ENCODE results near the gene CCND1.

CCND1 gene

DNA sequence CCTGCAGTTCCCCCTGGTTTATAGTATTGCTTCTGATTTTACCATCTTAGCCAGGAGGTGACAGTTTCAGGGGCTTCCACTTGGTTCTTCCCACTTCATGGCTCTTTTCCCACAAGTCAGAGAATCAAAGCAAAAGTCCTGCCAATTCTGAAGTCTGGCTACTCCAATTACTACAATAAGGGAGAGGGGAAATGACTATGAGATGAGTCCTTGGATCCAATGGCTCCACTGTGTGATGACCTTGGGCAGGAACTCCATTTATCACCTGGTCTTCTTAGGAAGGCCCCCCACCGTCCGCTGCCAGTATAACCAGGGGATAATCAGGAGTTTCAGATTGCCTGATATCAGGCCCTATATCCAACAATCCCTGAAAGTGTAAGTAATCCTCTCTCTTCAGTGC lies 31.6 kb upstream of the CCND1 start:
- peaks cover 6% of the 10 kb centered on the region for H3K4me1 ChIP-seq (ENCODE audit: insufficient read depth, insufficient read length)
- no peaks in the 10 kb centered on the region for H3K27me3 ChIP-seq (ENCODE audit: insufficient read depth, insufficient read length)
- H3K9me3 ChIP-seq (ENCODE audit: insufficient read depth, low read length): peaks cover 22% of the 10 kb centered on the region; the same call in 1 of the 2 replicates
- H3K36me3 ChIP-seq (ENCODE audit: insufficient read depth, insufficient read length, low read length): no peaks in the 10 kb centered on the region
- TF ChIP-seq ZNF274 (IDR thresholded peaks at IDR 0.05; ENCODE audit: low read depth, low read length): no peak
- no peak for TF ChIP-seq SUZ12 (IDR thresholded peaks at IDR 0.05; ENCODE audit: extremely low read depth, insufficient read depth, insufficient read length)
- H3K9ac ChIP-seq (ENCODE audit: insufficient read length, low read depth): no peak overlapping the region
- no peak for DNase-seq (ENCODE audit: low read depth, low spot score)
- H3K4me3 ChIP-seq (ENCODE audit: insufficient read length, low read depth): no peak overlapping the region

DNA sequence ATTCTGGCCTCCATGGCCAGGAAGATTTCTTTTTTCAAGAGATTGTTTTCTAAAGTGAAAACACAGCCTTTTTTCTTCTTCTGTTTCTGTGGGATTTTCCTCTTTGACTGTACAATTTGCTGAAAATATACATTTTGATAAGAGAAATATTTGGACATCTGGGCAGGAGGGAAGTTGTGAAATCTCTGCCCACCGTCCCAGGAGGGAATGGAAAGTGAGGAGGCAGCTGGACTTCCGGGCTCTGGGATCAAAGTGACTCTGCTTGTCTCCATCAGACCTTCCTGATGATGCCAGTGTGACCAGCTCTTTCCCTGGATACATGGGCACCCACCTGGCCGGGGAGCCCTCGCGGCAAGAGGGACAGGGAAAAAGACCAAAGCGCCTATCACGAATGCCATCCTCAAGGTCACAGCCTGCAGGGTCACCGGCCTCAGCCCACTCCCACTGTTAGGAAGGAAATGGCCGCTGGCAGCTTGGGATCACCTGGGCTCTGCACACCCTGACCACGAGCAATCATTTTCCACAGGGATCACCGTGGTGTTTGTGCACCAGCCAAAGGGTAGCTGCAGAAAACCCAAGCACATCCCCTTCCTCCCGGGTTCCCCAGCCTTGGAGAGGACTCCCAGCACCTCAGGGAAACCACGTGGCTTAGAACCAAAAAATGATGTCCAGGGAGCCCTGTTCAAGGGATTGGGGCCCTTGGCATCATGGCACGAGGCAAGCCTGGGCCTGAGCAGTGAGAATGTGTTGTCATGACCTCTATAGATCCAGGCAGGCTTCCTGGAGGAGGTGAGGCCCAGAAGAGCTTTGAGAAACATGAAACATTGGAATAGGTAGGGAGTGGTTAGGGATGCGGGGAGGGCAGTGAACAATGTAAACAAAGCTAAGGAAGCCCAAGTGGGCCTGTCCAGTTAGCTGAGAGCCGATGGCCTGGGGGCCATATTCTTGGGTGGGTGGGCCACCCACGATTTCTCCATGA lies 29.1 kb upstream of the CCND1 start:
- DNase-seq (ENCODE audit: low read depth, low spot score): no peak
- no peaks in the 10 kb centered on the region for H3K27me3 ChIP-seq (ENCODE audit: insufficient read depth, insufficient read length)
- TF ChIP-seq ZNF274 (IDR thresholded peaks at IDR 0.05; ENCODE audit: low read depth, low read length): no peak
- TF ChIP-seq SUZ12 (IDR thresholded peaks at IDR 0.05; ENCODE audit: extremely low read depth, insufficient read depth, insufficient read length): no peak
- no peak for TF ChIP-seq YY1 (IDR thresholded peaks at IDR 0.05; ENCODE audit: insufficient read depth, insufficient read length)
- peaks cover 22% of the 10 kb centered on the region; the same call in 1 of the 2 replicates for H3K9me3 ChIP-seq (ENCODE audit: insufficient read depth, low read length)
- H3K9ac ChIP-seq (ENCODE audit: insufficient read length, low read depth): no peak overlapping the region
- peaks cover 6% of the 10 kb centered on the region for H3K4me1 ChIP-seq (ENCODE audit: insufficient read depth, insufficient read length)
- H3K4me3 ChIP-seq (ENCODE audit: insufficient read length, low read depth): no peak overlapping the region
- no peaks in the 10 kb centered on the region for H3K36me3 ChIP-seq (ENCODE audit: insufficient read depth, insufficient read length, low read length)

DNA sequence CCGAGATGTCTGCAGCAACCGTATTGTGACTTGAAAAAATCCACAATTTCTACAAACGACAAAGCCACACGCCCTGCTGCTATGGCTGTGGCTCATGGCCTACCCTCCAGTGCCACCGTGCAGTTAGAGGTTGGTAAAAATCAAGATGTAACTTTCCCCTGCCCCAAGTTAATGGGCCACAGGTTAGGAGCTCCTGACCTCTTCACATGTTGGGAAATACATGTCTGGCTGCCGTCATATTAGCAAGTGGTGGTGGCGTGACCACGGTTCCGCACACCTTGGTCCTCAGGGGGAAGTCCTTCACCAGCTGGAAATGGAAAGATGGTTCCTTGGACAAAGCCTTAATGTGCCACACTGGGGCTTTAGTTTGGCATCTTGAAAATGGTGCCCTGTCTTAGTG lies 27.4 kb upstream of the CCND1 start:
- Histone ChIP-seq H3K9ac (ENCODE audit: insufficient read length, low read depth) (no peak overlapping the region), H3K27me3 (ENCODE audit: insufficient read depth, insufficient read length) (no peaks in the 10 kb centered on the region), H3K4me3 (ENCODE audit: insufficient read length, low read depth) (no peak overlapping the region), H3K36me3 (ENCODE audit: insufficient read depth, insufficient read length, low read length) (no peaks in the 10 kb centered on the region), H3K9me3 (ENCODE audit: insufficient read depth, low read length) (peaks cover 22% of the 10 kb centered on the region; the same call in 1 of the 2 replicates), H3K4me1 (ENCODE audit: insufficient read depth, insufficient read length) (peaks cover 6% of the 10 kb centered on the region)
- DNase-seq (ENCODE audit: low read depth, low spot score): no peak
- no peak for TF ChIP-seq YY1 (IDR thresholded peaks at IDR 0.05; ENCODE audit: insufficient read depth, insufficient read length)
- no peak for TF ChIP-seq ZNF274 (IDR thresholded peaks at IDR 0.05; ENCODE audit: low read depth, low read length)
- no peak for TF ChIP-seq SUZ12 (IDR thresholded peaks at IDR 0.05; ENCODE audit: extremely low read depth, insufficient read depth, insufficient read length)

DNA sequence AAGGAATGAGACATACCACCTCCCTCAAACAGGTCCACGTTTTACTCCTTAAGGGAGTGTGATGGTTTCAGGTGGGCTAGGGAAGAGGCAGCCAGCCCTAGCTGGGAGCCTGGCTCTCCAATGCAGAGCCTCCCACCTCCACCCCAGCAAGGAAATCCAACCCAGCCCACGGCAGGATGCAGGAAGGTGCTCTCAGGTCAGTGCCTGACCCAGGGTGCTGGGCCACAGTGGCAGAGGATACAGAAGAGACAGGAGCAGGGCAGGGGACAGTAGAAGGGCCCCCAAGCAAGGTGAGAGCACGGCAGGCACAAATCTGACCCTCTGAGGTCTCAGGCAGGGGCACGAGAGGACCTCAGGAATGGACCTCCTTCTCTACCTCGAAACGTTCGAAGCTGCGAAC lies 26.9 kb upstream of the CCND1 start:
- TF ChIP-seq SUZ12 (IDR thresholded peaks at IDR 0.05; ENCODE audit: extremely low read depth, insufficient read depth, insufficient read length) (no peak), YY1 (IDR thresholded peaks at IDR 0.05; ENCODE audit: insufficient read depth, insufficient read length) (no peak), ZNF274 (IDR thresholded peaks at IDR 0.05; ENCODE audit: low read depth, low read length) (no peak)
- Histone ChIP-seq H3K4me3 (ENCODE audit: insufficient read length, low read depth) (no peak overlapping the region), H3K4me1 (ENCODE audit: insufficient read depth, insufficient read length) (peaks cover 6% of the 10 kb centered on the region), H3K36me3 (ENCODE audit: insufficient read depth, insufficient read length, low read length) (no peaks in the 10 kb centered on the region), H3K27me3 (ENCODE audit: insufficient read depth, insufficient read length) (no peaks in the 10 kb centered on the region), H3K9ac (ENCODE audit: insufficient read length, low read depth) (no peak overlapping the region), H3K9me3 (ENCODE audit: insufficient read depth, low read length) (peaks cover 20% of the 10 kb centered on the region; the same call in 1 of the 2 replicates)
- DNase-seq (ENCODE audit: low read depth, low spot score): no peak

DNA sequence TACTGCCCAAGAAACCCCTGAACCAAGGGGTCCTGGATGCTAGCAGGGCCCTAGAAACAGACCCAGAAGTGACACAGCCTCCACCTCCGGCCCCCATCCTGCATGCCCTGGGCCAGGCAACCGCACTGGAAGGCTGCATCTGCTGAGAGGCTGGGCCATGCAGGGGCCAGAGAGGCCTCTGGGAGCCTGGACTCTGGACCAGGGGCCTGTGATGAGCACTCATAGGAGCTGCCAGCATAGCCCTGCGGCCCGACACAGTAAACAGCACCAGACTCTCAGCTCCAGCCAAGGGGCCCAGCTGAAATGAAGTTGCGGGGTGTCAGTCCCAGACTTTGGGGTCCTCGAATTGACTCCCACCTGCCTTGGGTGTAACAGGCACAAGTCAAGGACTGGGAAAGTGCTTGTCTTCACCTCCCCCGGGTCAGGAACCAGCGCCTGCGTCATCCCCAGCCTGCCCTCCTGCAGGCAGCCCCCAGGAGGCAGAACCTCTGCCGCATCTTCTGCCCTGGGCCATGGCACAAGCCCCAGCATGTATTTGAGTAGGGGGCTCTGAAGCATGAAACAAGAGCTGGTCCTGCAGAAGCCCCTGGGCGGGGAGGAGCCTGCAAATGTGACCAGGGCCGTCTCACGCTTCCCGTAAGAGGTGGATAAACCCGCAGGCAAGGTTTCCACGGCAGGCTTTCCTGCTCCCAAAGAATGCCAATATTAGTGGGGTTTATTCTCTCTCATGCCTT lies 25.2 kb upstream of the CCND1 start:
- H3K4me1 ChIP-seq (ENCODE audit: insufficient read depth, insufficient read length): peaks cover 6% of the 10 kb centered on the region
- H3K4me3 ChIP-seq (ENCODE audit: insufficient read length, low read depth): no peak overlapping the region
- H3K27me3 ChIP-seq (ENCODE audit: insufficient read depth, insufficient read length): no peaks in the 10 kb centered on the region
- H3K9me3 ChIP-seq (ENCODE audit: insufficient read depth, low read length): peaks cover 4% of the 10 kb centered on the region; the same call in 1 of the 2 replicates
- TF ChIP-seq SUZ12 (IDR thresholded peaks at IDR 0.05; ENCODE audit: extremely low read depth, insufficient read depth, insufficient read length) (no peak), ZNF274 (IDR thresholded peaks at IDR 0.05; ENCODE audit: low read depth, low read length) (no peak), YY1 (IDR thresholded peaks at IDR 0.05; ENCODE audit: insufficient read depth, insufficient read length) (no peak)
- H3K9ac ChIP-seq (ENCODE audit: insufficient read length, low read depth): no peak overlapping the region
- DNase-seq (ENCODE audit: low read depth, low spot score): no peak
- no peaks in the 10 kb centered on the region for H3K36me3 ChIP-seq (ENCODE audit: insufficient read depth, insufficient read length, low read length)

DNA sequence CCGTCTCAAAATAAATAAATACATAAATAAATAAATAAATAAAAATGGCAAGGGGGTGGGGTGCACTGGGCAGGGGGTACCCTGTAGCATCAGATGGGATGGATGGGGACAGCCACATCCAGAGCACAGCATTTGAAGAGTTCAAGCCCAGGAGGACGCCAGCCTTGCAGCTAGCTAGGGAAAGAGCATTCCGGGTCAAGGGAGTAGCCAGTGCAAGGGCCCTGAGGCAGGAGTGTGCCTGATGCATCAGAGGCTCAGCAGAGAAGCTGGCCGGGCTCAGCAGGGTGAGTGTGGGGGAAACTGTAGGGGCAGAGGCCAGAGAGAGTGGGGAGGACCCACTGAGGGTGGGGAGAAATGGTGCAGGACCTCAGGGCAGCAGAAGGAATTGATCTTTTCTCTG lies 23.7 kb upstream of the CCND1 start:
- no peak overlapping the region for H3K4me3 ChIP-seq (ENCODE audit: insufficient read length, low read depth)
- no peaks in the 10 kb centered on the region for H3K36me3 ChIP-seq (ENCODE audit: insufficient read depth, insufficient read length, low read length)
- DNase-seq (ENCODE audit: low read depth, low spot score): no peak
- no peaks in the 10 kb centered on the region for H3K9me3 ChIP-seq (ENCODE audit: insufficient read depth, low read length)
- H3K27me3 ChIP-seq (ENCODE audit: insufficient read depth, insufficient read length): no peaks in the 10 kb centered on the region
- TF ChIP-seq ZNF274 (IDR thresholded peaks at IDR 0.05; ENCODE audit: low read depth, low read length): no peak
- TF ChIP-seq SUZ12 (IDR thresholded peaks at IDR 0.05; ENCODE audit: extremely low read depth, insufficient read depth, insufficient read length): no peak
- no peak for TF ChIP-seq YY1 (IDR thresholded peaks at IDR 0.05; ENCODE audit: insufficient read depth, insufficient read length)
- peaks cover 6% of the 10 kb centered on the region for H3K4me1 ChIP-seq (ENCODE audit: insufficient read depth, insufficient read length)
- no peak overlapping the region for H3K9ac ChIP-seq (ENCODE audit: insufficient read length, low read depth)

DNA sequence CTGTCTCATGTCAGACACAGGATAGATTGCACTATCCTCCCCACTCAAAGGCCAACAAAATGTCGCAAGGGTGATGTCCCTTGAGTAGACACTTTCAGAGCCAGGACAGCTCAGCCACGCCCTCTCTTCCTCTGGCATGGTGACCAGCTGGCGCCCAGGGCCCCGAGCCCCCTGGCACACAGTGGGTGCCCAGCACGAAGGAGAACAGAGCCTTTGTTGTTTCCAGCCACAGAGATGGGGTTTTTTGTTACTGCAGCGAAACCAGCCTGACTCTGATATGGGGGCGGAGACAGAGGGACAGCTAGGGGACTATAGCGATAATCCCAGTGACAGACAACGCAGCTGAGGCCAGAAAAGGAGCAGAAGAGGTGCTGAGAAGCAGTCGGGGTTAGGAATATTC lies 23.3 kb upstream of the CCND1 start:
- H3K27me3 ChIP-seq (ENCODE audit: insufficient read depth, insufficient read length): no peaks in the 10 kb centered on the region
- no peak overlapping the region for H3K9ac ChIP-seq (ENCODE audit: insufficient read length, low read depth)
- TF ChIP-seq YY1 (IDR thresholded peaks at IDR 0.05; ENCODE audit: insufficient read depth, insufficient read length) (no peak), ZNF274 (IDR thresholded peaks at IDR 0.05; ENCODE audit: low read depth, low read length) (no peak), SUZ12 (IDR thresholded peaks at IDR 0.05; ENCODE audit: extremely low read depth, insufficient read depth, insufficient read length) (no peak)
- no peaks in the 10 kb centered on the region for H3K36me3 ChIP-seq (ENCODE audit: insufficient read depth, insufficient read length, low read length)
- H3K4me1 ChIP-seq (ENCODE audit: insufficient read depth, insufficient read length): peaks cover 6% of the 10 kb centered on the region
- no peaks in the 10 kb centered on the region for H3K9me3 ChIP-seq (ENCODE audit: insufficient read depth, low read length)
- no peak for DNase-seq (ENCODE audit: low read depth, low spot score)
- H3K4me3 ChIP-seq (ENCODE audit: insufficient read length, low read depth): no peak overlapping the region
